Measurements from ENCODE around the gene PRADC1. TPM values are rescaled to one million over a fixed set of nuclear protein-coding genes. Genes with fewer than 3 reads are reported as not detected.

Gene PRADC1
- total and polyA plus RNA-seq, 2 donors (not counting 1 experiment from before 2014, with no cell fraction given), result 11.7 to 12.3 TPM

GRCh38 chr2:73255907-73256617, 23.0 kb upstream of the PRADC1 start:
- no peaks in the 10 kb centered on the region for H4K20me1 ChIP-seq (ENCODE audit: control insufficient read depth, extremely low read depth, insufficient read depth, low read length)
- no peak overlapping the region for H3K4me2 ChIP-seq (ENCODE audit: extremely low read depth, insufficient read depth, low read length)
- TF ChIP-seq CTCF (conservative IDR thresholded peaks at IDR 0.05 in 1 of 2, IDR thresholded peaks at IDR 0.05 in 1 of 2; ENCODE audit: low read depth in 1 of 2, low read length in 2 of 2), result no peak
- TF ChIP-seq EZH2 (IDR thresholded peaks at IDR 0.05; ENCODE audit: low read length, missing control alignments), result no peak
- no peak for DNase-seq (ENCODE audit: low read depth in 2 of 2)
- H3K27ac ChIP-seq (ENCODE audit: insufficient read depth, low read length), result no peak overlapping the region
- H3K27me3 ChIP-seq (ENCODE audit: control insufficient read depth, insufficient read depth, low read length), result no peaks in the 10 kb centered on the region
- H3K4me3 ChIP-seq (replicated peaks in 1 of 4; ENCODE audit: control extremely low read depth in 1 of 4, insufficient read depth in 1 of 4, low read depth in 3 of 4, low read length in 4 of 4), result no peak overlapping the region
- H3K9ac ChIP-seq (ENCODE audit: insufficient read depth, low read length), result no peak overlapping the region
- H3K4me1 ChIP-seq (ENCODE audit: control insufficient read depth, extremely low read depth, insufficient read depth, low read length), result no peaks in the 10 kb centered on the region
- H2AFZ ChIP-seq (ENCODE audit: low read length), result no peak overlapping the region
- peaks cover 11% of the 10 kb centered on the region for H3K36me3 ChIP-seq (ENCODE audit: control insufficient read depth, insufficient read depth, low read length)
- H3K9me3 ChIP-seq (ENCODE audit: control insufficient read depth, insufficient read depth, low read depth, low read length), result no peaks in the 10 kb centered on the region
- no peaks in the 10 kb centered on the region for H3K79me2 ChIP-seq (ENCODE audit: control insufficient read depth, insufficient read depth, low read length)

GRCh38 chr2:73255007-73255644, 22.1 kb upstream of the PRADC1 start:
- peaks cover 18% of the 10 kb centered on the region for H3K36me3 ChIP-seq (ENCODE audit: control insufficient read depth, insufficient read depth, low read length)
- no peak overlapping the region for H3K27ac ChIP-seq (ENCODE audit: insufficient read depth, low read length)
- H3K9ac ChIP-seq (ENCODE audit: insufficient read depth, low read length), result no peak overlapping the region
- H3K4me3 ChIP-seq (replicated peaks in 1 of 4; ENCODE audit: control extremely low read depth in 1 of 4, insufficient read depth in 1 of 4, low read depth in 3 of 4, low read length in 4 of 4), result no peak overlapping the region
- no peaks in the 10 kb centered on the region for H3K27me3 ChIP-seq (ENCODE audit: control insufficient read depth, insufficient read depth, low read length)
- no peaks in the 10 kb centered on the region for H3K9me3 ChIP-seq (ENCODE audit: control insufficient read depth, insufficient read depth, low read depth, low read length)
- H3K4me2 ChIP-seq (ENCODE audit: extremely low read depth, insufficient read depth, low read length), result no peak overlapping the region
- TF ChIP-seq CTCF (conservative IDR thresholded peaks at IDR 0.05 in 1 of 2, IDR thresholded peaks at IDR 0.05 in 1 of 2; ENCODE audit: low read depth in 1 of 2, low read length in 2 of 2) (no peak), EZH2 (IDR thresholded peaks at IDR 0.05; ENCODE audit: low read length, missing control alignments) (no peak)
- H4K20me1 ChIP-seq (ENCODE audit: control insufficient read depth, extremely low read depth, insufficient read depth, low read length), result no peaks in the 10 kb centered on the region
- no peak for DNase-seq (ENCODE audit: low read depth in 2 of 2)
- H2AFZ ChIP-seq (ENCODE audit: low read length), result no peak overlapping the region
- H3K79me2 ChIP-seq (ENCODE audit: control insufficient read depth, insufficient read depth, low read length), result no peaks in the 10 kb centered on the region
- no peaks in the 10 kb centered on the region for H3K4me1 ChIP-seq (ENCODE audit: control insufficient read depth, extremely low read depth, insufficient read depth, low read length)

GRCh38 chr2:73254343-73255006, 21.4 kb upstream of the PRADC1 start:
- no peaks in the 10 kb centered on the region for H3K27me3 ChIP-seq (ENCODE audit: control insufficient read depth, insufficient read depth, low read length)
- H3K9ac ChIP-seq (ENCODE audit: insufficient read depth, low read length), result no peak overlapping the region
- H3K36me3 ChIP-seq (ENCODE audit: control insufficient read depth, insufficient read depth, low read length), result peaks cover 18% of the 10 kb centered on the region
- H3K79me2 ChIP-seq (ENCODE audit: control insufficient read depth, insufficient read depth, low read length), result no peaks in the 10 kb centered on the region
- no peaks in the 10 kb centered on the region for H3K9me3 ChIP-seq (ENCODE audit: control insufficient read depth, insufficient read depth, low read depth, low read length)
- H3K4me3 ChIP-seq (replicated peaks in 1 of 4; ENCODE audit: control extremely low read depth in 1 of 4, insufficient read depth in 1 of 4, low read depth in 3 of 4, low read length in 4 of 4), result no peak overlapping the region
- DNase-seq (ENCODE audit: low read depth in 2 of 2), result no peak
- H3K27ac ChIP-seq (ENCODE audit: insufficient read depth, low read length), result no peak overlapping the region
- no peaks in the 10 kb centered on the region for H4K20me1 ChIP-seq (ENCODE audit: control insufficient read depth, extremely low read depth, insufficient read depth, low read length)
- H3K4me1 ChIP-seq (ENCODE audit: control insufficient read depth, extremely low read depth, insufficient read depth, low read length), result no peaks in the 10 kb centered on the region
- TF ChIP-seq EZH2 (IDR thresholded peaks at IDR 0.05; ENCODE audit: low read length, missing control alignments) (no peak), CTCF (conservative IDR thresholded peaks at IDR 0.05 in 1 of 2, IDR thresholded peaks at IDR 0.05 in 1 of 2; ENCODE audit: low read depth in 1 of 2, low read length in 2 of 2) (no peak)
- H2AFZ ChIP-seq (ENCODE audit: low read length), result no peak overlapping the region
- no peak overlapping the region for H3K4me2 ChIP-seq (ENCODE audit: extremely low read depth, insufficient read depth, low read length)

All from fibroblast of lung (primary cell).